OCI-LY7 (cell line): ENCODE results near the gene CXCR5. TPM values are rescaled to one million over a fixed set of nuclear protein-coding genes. Genes with fewer than 3 reads are reported as not detected.
A peak's percentile ranks its signal among the peaks of the same experiment; 100 is the strongest.

Experiments used
- BruUV-seq: library from RNA; stranded (reverse); fragments of 400-500 nt; replicated peaks from 2 replicates; lab custom pipeline; 2021; lab: Mats Ljungman, UMichigan
- CTCF ChIA-PET: fragments of 300-600 bp; sonication (Branson Sonifier 250); formaldehyde crosslinking; loops from one replicate; lab custom pipeline; 2022; ENCODE audit warnings: antibody characterized with exemption; ENCODE audit not compliant: unreplicated experiment; lab: Charles Lee
- POLR2A ChIA-PET: fragments of 300-600 bp; sonication (Branson Sonifier 250); formaldehyde crosslinking; loops from one replicate; lab custom pipeline; 2022; ENCODE audit warnings: antibody characterized with exemption; lab: Charles Lee
- DNase-seq: peaks from one replicate; pipeline ENCODE4 v3.0.0-alpha.2; 2015; ENCODE audit warnings: low spot score
- H2AFZ ChIP-seq: fragments of 200-600 bp; sonication (generic), shearing (Covaris generic); 2 replicates; pipeline ENCODE4 v1.6.1; 2014; ENCODE audit warnings: mild to moderate bottlenecking, antibody characterized with exemption, low read length, moderate library complexity
- H3K27ac ChIP-seq: fragments of 200-600 bp; sonication (generic); 2 replicates; pipeline ENCODE4 v1.5.1; 2014; ENCODE audit warnings: mixed run types, low read depth, mild to moderate bottlenecking, moderate library complexity, low read length, inconsistent platforms; ENCODE audit not compliant: poor library complexity, severe bottlenecking
- H3K36me3 ChIP-seq: fragments of 200-600 bp; sonication (generic); 2 replicates; pipeline ENCODE4 v1.6.1; 2014; ENCODE audit warnings: mild to moderate bottlenecking, antibody characterized with exemption, low read length, moderate library complexity, mixed read lengths; ENCODE audit not compliant: insufficient read depth
- H3K4me1 ChIP-seq: fragments of 200-600 bp; sonication (generic); 2 replicates; pipeline ENCODE4 v1.5.1; 2014; ENCODE audit warnings: mild to moderate bottlenecking, low read length; ENCODE audit not compliant: insufficient read depth, poor library complexity, severe bottlenecking
- H3K4me2 ChIP-seq: fragments of 200-600 bp; sonication (generic); 2 replicates; pipeline ENCODE4 v1.6.1; 2014; ENCODE audit warnings: mild to moderate bottlenecking, low read length
- H3K4me3 ChIP-seq: fragments of 200-600 bp; sonication (generic); 2 replicates; pipeline ENCODE4 v1.5.1; 2014; ENCODE audit warnings: mild to moderate bottlenecking, low read depth, low read length; ENCODE audit not compliant: poor library complexity, severe bottlenecking
- H3K79me2 ChIP-seq: fragments of 200-600 bp; sonication (generic); 2 replicates; pipeline ENCODE4 v1.6.1; 2016; ENCODE audit warnings: low read depth, mild to moderate bottlenecking, low read length, moderate library complexity, mixed read lengths; ENCODE audit not compliant: insufficient read depth
- H3K9me2 ChIP-seq: fragments of 200-600 bp; sonication (generic); 2 replicates; pipeline ENCODE4 v1.6.1; 2016; ENCODE audit warnings: mild to moderate bottlenecking, low read length, mixed read lengths; ENCODE audit not compliant: insufficient read depth
- H3K9me3 ChIP-seq: fragments of 200-600 bp; sonication (generic); 2 replicates; pipeline ENCODE4 v1.6.1; 2014; ENCODE audit warnings: mild to moderate bottlenecking, mixed run types, low read length, mixed read lengths
- H4K20me1 ChIP-seq: fragments of 200-600 bp; sonication (generic); 2 replicates; pipeline ENCODE4 v1.6.1; 2014; ENCODE audit warnings: mild to moderate bottlenecking, antibody characterized with exemption, low read length, moderate library complexity, mixed read lengths; ENCODE audit not compliant: insufficient read depth
- CTCF ChIP-seq: fragments of 200-600 bp; sonication (generic); conservative IDR thresholded peaks from 2 replicates; pipeline ENCODE4 v1.5.1; 2014; ENCODE audit warnings: mild to moderate bottlenecking, antibody characterized with exemption, low read length, moderate library complexity, mixed read lengths
- EZH2phosphoT487 ChIP-seq: fragments of 200-600 bp; sonication (generic); IDR thresholded peaks from 2 replicates; pipeline ENCODE4 v1.6.1; 2018; ENCODE audit warnings: low read depth, borderline replicate concordance, mild to moderate bottlenecking, mixed run types, antibody characterized with exemption, low read length, moderate library complexity, mixed read lengths
- intact Hi-C: fragments of 100-400 bp; cut with micrococcal nuclease; formaldehyde crosslinking; loops from one replicate; pipeline ENCODE4 v1.10.0; 2022; ENCODE audit not compliant: unreplicated experiment
- total RNA-seq, 2 experiments: library from RNA; depleted of rRNA in 1 of 2; stranded (reverse); fragments of >200 nt in 1 of 2; shearing (Covaris generic) in 1 of 2; gene quantifications; 2 replicates each; pipeline ENCODE4 v1.2.3, GENCODE V29; 2014 to 2022

The CXCR5 gene
- total RNA-seq, 2 experiments from 2014 or later: 3.3 to 7.3 TPM

GRCh38 chr11:118911880-118912741 is 28.4 kb downstream of the CXCR5 start:
- Histone ChIP-seq H3K4me1 (peaks cover 80% of the 10 kb centered on the region), H3K4me2 (peak overlapping the region; percentile 82), H3K4me3 (no peak overlapping the region), H3K27ac (peak overlapping the region; percentile 88), H3K9me2 (no peaks in the 10 kb centered on the region), H3K36me3 (no peaks in the 10 kb centered on the region), H3K79me2 (peaks cover 8% of the 10 kb centered on the region; the same call in 1 of the 2 replicates), H4K20me1 (no peaks in the 10 kb centered on the region), H2AFZ (no peak overlapping the region), H3K9me3 (no peaks in the 10 kb centered on the region)
- no TSS peak for BruUV-seq
- intact Hi-C loops: no loop called here
- ChIA-PET POLR2A (interaction anchor here (0.6 to 3.5 kb wide), 9 partner anchors 9 to 545 kb away, joined by 3 to 25 read pairs (median 4); no protein-coding TSS in a partner anchor), CTCF (interaction anchor here (1.0 to 3.6 kb wide), 6 partner anchors 12 to 56 kb away, joined by 3 to 31 read pairs (median 4); partner anchors contain the start of gene BCL9L)
- no peak for DNase-seq
- TF ChIP-seq EZH2phosphoT487 (no peak), CTCF (no peak)

GRCh38 chr11:118912742-118913410 is 29.2 kb downstream of the CXCR5 start:
- H3K9me2 ChIP-seq: no peaks in the 10 kb centered on the region
- BruUV-seq: no TSS peak
- H2AFZ ChIP-seq: no peak overlapping the region
- H3K4me2 ChIP-seq: peak overlapping the region; percentile 82
- peak overlapping the region; percentile 88 for H3K27ac ChIP-seq
- TF ChIP-seq EZH2phosphoT487: no peak
- peaks cover 8% of the 10 kb centered on the region; the same call in 1 of the 2 replicates for H3K79me2 ChIP-seq
- H3K4me3 ChIP-seq: peak overlapping the region; percentile 38
- H3K9me3 ChIP-seq: no peaks in the 10 kb centered on the region
- CTCF ChIA-PET: interaction anchor here (0.6 to 3.6 kb wide), 7 partner anchors 11 to 55 kb away, joined by 3 to 31 read pairs (median 4); partner anchors contain the start of gene BCL9L
- peaks cover 80% of the 10 kb centered on the region for H3K4me1 ChIP-seq
- intact Hi-C loops: no loop called here
- no peak for DNase-seq
- H4K20me1 ChIP-seq: no peaks in the 10 kb centered on the region
- H3K36me3 ChIP-seq: no peaks in the 10 kb centered on the region
- POLR2A ChIA-PET: interaction anchor here (0.5 to 3.5 kb wide), 11 partner anchors 10 to 545 kb away, joined by 3 to 25 read pairs (median 4); no protein-coding TSS in a partner anchor
